GM19238 (cell line): ENCODE measurements around the gene MSRB3.

Experiments
- DNase-seq: peaks from one replicate; pipeline ENCODE4 v3.0.0; 2011; ENCODE audit warnings: low spot score; ENCODE audit not compliant: insufficient read length

Gene MSRB3

GRCh38 chr12:65495233-65495632 lies 216.8 kb downstream of the MSRB3 start:
- no peak for DNase-seq

- no peak for DNase-seq
Observed at GRCh38 chr12:65496617-65497016, 218.1 kb downstream of the MSRB3 start.

GRCh38 chr12:65497660-65498059 lies 219.2 kb downstream of the MSRB3 start:
- DNase-seq: no peak

- no peak for DNase-seq
Observed at GRCh38 chr12:65499167-65499566, 220.7 kb downstream of the MSRB3 start.

GRCh38 chr12:65500091-65500900 lies 221.8 kb downstream of the MSRB3 start:
- no peak for DNase-seq

GRCh38 chr12:65501093-65501621 lies 222.7 kb downstream of the MSRB3 start:
- DNase-seq: no peak

- no peak for DNase-seq
Observed at GRCh38 chr12:65501935-65502334, 223.5 kb downstream of the MSRB3 start.

GRCh38 chr12:65504417-65504816 lies 225.9 kb downstream of the MSRB3 start:
- DNase-seq: no peak

- DNase-seq: no peak
Observed at GRCh38 chr12:65505386-65506121, 227.1 kb downstream of the MSRB3 start.

- no peak for DNase-seq
Observed at GRCh38 chr12:65508276-65509035, 230.0 kb downstream of the MSRB3 start.

- DNase-seq: no peak
Observed at GRCh38 chr12:65510007-65510406, 231.5 kb downstream of the MSRB3 start.

- no peak for DNase-seq
Observed at GRCh38 chr12:65510584-65511050, 232.1 kb downstream of the MSRB3 start.

GRCh38 chr12:65511134-65511834 lies 232.8 kb downstream of the MSRB3 start:
- DNase-seq: no peak

- no peak for DNase-seq
Observed at GRCh38 chr12:65511912-65512311, 233.4 kb downstream of the MSRB3 start.
